T-helper 2 cell treated with Interferon-gamma antibody and Interleukin-4, amounts not matched to agents 5 μg/mL and 100 μg/mL, for 36 hours (primary cell): Measurements from ENCODE around the gene MSH4.
"Not testable (repeated sequence)": the region's sequence is repeated elsewhere in the genome, so short reads cannot be mapped to it uniquely, and the experiment has no call there.

Experiments used
- DNase-seq: peaks from one replicate; pipeline ENCODE4 v3.0.0; 2021; ENCODE audit warnings: low spot score
- H3K27ac Mint-ChIP-seq: one replicate; pipeline ENCODE4 v1.8.0; 2021; ENCODE audit warnings: mild to moderate bottlenecking, mixed read lengths
- H3K27me3 Mint-ChIP-seq: one replicate; pipeline ENCODE4 v1.8.0; 2021; ENCODE audit warnings: low read depth, mixed read lengths
- H3K36me3 Mint-ChIP-seq: one replicate; pipeline ENCODE4 v1.8.0; 2021; ENCODE audit warnings: low read depth, mixed read lengths
- H3K4me1 Mint-ChIP-seq: one replicate; pipeline ENCODE4 v1.8.0; 2021; ENCODE audit warnings: low read depth, mixed read lengths
- H3K4me3 Mint-ChIP-seq: one replicate; pipeline ENCODE4 v1.8.0; 2022; ENCODE audit warnings: mild to moderate bottlenecking, moderate library complexity, mixed read lengths
- H3K9me3 Mint-ChIP-seq: one replicate; pipeline ENCODE4 v1.8.0; 2021; ENCODE audit warnings: mixed read lengths

The MSH4 gene

DNA sequence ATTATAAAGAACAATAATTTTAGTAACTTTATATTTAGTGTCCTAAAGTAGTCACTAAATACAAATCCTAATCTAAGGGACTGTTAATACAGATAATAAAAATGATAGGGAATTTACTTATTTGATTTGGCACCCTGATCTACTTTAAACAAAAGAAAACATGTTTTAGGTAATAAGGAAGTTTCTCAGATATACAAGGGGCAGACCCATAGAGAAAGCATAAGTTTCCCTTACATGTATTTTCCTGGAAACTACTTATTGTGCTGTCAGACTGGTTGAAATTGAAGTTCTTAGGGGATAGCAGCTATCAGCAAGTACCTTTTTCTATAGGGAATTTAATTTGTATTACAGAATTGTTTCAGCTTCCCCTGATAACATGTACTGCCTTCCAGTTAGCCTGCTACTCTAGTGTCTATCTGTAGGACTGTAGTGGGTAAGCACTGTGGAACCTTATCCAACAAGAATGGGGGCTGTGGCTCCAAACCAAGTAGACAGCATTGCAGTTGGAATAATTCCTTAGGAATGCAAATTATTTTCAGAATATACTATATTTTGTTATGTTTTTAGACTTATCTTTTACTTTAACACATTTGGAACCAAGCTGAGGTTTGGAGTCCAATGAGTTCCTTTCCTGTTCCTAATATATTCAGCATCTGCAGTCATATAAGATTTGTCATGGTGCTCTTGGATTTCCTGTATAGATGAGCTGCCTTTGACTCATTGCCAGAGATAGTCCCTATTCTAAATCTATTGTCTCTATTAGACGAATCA lies 14.7 kb downstream of the MSH4 start:
- Mint-ChIP-seq H3K9me3 (no peaks in the 10 kb centered on the region), H3K36me3 (no peaks in the 10 kb centered on the region), H3K27me3 (no peaks in the 10 kb centered on the region), H3K4me3 (no peak overlapping the region), H3K27ac (no peak overlapping the region), H3K4me1 (no peaks in the 10 kb centered on the region)
- DNase-seq = no peak

DNA sequence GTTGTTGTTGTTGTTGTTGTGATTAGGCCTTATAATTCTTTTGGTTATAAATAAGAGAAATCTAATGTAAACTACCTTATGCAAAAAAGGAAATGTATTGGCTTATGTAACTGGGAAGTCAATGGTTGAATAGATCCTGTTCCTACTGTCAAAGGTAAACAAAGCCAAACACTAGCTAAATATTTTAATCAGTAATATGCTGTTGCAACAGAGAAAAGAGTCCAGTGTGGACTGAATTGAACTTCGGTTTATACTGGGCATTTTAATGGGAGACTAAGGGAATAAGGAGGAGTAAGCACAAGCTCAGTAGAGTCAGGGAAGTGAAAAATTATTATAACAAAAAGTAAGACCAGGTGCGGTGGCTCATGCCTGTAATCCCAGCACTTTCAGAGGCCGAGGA lies 15.4 kb downstream of the MSH4 start:
- no peaks in the 10 kb centered on the region for H3K27me3 Mint-ChIP-seq
- no peak for DNase-seq
- no peak overlapping the region for H3K4me3 Mint-ChIP-seq
- no peaks in the 10 kb centered on the region for H3K36me3 Mint-ChIP-seq
- no peak overlapping the region for H3K27ac Mint-ChIP-seq
- no peaks in the 10 kb centered on the region for H3K9me3 Mint-ChIP-seq
- no peaks in the 10 kb centered on the region for H3K4me1 Mint-ChIP-seq

DNA sequence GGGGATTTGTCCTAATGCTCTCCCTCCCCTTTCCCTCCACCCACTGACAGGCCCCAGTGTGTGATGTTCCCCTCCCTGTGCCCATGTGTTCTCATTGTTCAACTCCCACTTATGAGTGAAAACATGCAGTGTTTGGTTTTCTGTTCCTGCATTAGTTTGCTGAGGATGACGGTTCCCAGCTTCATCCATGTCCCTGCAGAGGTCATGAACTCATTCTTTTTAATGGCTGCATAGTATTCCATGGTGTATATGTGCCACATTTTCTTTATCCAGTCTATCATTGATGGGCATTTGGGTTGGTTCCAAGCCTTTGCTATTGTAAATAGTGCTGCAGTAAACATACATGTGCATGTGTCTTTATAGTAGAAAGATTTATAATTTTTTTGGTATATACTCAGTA lies 26.9 kb downstream of the MSH4 start:
- H3K27ac Mint-ChIP-seq, H3K9me3 Mint-ChIP-seq, H3K4me1 Mint-ChIP-seq, H3K4me3 Mint-ChIP-seq, DNase-seq, H3K36me3 Mint-ChIP-seq, H3K27me3 Mint-ChIP-seq: not testable (repeated sequence)

DNA sequence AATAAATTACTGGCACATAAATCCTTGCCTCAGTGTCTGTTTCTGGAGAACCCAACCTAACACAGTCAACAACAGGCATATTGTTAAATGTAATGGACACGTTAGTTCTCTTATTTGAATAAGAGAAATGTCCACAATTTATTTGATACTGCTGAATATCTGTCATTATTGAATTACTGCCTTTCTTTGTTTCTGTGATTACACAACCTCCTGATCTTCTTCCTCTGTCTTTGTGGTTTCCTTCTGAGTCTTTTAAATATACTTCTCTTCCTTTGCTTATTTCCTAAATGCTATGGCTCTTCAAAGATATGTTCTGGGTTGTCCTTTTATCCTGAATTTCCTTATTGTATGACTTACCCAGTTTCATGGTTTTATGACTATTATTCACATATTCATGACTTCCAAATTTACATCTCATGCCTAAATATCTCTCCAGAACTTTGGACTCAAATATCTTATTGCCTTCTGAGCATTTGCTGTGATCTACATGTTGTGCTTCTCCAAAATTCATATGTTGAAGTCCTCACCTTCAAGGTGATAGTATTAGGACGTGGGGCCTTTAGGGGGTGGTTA lies 39.9 kb downstream of the MSH4 start:
- Mint-ChIP-seq H3K4me1 (no peaks in the 10 kb centered on the region), H3K9me3 (peaks cover 18% of the 10 kb centered on the region), H3K36me3 (no peaks in the 10 kb centered on the region), H3K4me3 (no peak overlapping the region), H3K27ac (no peak overlapping the region), H3K27me3 (no peaks in the 10 kb centered on the region)
- DNase-seq = no peak

DNA sequence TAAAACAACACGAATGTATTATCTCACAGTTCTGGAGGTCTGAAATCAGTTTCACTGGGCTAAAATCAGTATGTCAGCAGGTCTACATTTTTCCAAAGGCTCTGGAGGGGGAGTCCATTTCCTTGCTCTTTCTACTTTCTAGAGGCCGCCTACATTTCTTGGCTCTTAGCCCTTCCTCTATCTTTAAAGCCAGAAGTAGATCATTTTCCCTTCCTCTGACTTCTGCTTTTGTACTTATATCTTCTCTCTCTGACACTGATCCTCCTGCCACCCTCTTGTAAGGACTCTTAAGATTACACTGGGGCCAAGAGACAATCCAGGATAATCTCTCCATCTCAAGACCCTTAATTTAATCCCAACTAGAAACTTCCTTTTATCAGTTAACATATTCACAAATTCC lies 41.4 kb downstream of the MSH4 start:
- Mint-ChIP-seq H3K36me3 (no peaks in the 10 kb centered on the region), H3K27me3 (no peaks in the 10 kb centered on the region), H3K9me3 (peaks cover 13% of the 10 kb centered on the region), H3K4me3 (no peak overlapping the region), H3K4me1 (no peaks in the 10 kb centered on the region), H3K27ac (no peak overlapping the region)
- no peak for DNase-seq

DNA sequence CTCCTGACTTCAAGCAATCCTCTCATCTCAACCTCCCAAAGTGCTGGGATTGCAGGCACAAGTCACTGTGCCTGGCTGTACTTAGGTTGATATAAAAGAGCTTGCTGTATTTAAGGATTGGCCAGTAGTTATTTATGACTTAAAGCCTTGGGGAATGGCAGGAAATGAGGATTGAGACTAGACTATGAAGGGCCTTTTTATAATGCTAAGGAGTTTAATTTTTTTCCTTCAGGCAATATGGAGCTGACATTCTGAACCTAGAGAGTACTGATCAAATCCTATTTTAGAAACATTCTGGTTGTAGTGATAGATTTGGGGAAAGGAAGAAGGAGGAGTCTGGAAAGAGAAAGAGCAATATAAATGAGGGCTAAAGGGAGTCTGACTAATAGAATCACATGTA lies 44.7 kb downstream of the MSH4 start:
- Mint-ChIP-seq H3K4me1 (no peaks in the 10 kb centered on the region), H3K4me3 (no peak overlapping the region), H3K27ac (no peak overlapping the region), H3K27me3 (no peaks in the 10 kb centered on the region), H3K36me3 (no peaks in the 10 kb centered on the region), H3K9me3 (peaks cover 4% of the 10 kb centered on the region)
- DNase-seq = no peak

DNA sequence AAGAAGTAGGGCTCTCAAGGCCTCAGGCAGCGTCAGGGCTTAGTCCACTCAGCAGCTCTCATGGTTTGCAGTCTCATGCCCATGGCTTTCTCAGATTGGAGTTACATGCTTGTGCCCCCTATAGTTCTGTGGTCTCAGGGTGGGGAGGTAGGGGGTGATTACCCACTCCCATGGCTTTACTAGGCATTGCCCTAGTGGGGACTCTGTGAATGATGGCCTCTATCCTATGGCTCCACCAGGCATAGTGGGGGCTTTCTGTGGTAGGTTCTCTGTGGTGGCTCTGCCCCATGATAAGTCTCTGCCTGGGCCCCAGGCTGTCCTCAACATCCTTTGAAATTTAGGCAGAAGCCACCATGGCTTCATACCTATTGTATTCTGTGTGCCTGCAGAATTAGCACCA lies 48.9 kb downstream of the MSH4 start:
- no peaks in the 10 kb centered on the region for H3K36me3 Mint-ChIP-seq
- no peak for DNase-seq
- H3K4me1 Mint-ChIP-seq = no peaks in the 10 kb centered on the region
- no peak overlapping the region for H3K27ac Mint-ChIP-seq
- H3K27me3 Mint-ChIP-seq = no peaks in the 10 kb centered on the region
- H3K9me3 Mint-ChIP-seq = no peaks in the 10 kb centered on the region
- no peak overlapping the region for H3K4me3 Mint-ChIP-seq

DNA sequence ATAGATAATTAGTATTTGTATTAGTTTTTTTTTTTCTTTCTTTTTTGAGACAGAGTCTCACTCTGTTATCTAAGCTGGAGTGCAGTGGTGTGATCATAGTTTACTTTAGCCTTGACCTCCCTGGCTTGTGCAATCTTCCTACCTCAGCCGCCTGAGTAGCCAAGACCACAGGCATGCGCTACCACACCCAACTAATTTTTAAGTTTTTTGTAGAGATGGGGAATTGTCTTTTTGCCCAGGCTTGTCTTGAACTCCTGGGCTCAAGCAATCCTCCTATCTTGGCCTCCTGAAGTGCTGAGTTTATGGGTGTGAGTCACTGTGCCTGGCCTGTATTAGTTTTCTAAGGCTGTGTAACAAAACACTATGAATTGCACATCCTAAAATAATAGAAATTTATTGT lies 58.3 kb downstream of the MSH4 start:
- no peaks in the 10 kb centered on the region for H3K36me3 Mint-ChIP-seq
- no peak overlapping the region for H3K27ac Mint-ChIP-seq
- no peaks in the 10 kb centered on the region for H3K4me1 Mint-ChIP-seq
- no peak overlapping the region for H3K4me3 Mint-ChIP-seq
- no peaks in the 10 kb centered on the region for H3K27me3 Mint-ChIP-seq
- DNase-seq = no peak
- no peaks in the 10 kb centered on the region for H3K9me3 Mint-ChIP-seq

DNA sequence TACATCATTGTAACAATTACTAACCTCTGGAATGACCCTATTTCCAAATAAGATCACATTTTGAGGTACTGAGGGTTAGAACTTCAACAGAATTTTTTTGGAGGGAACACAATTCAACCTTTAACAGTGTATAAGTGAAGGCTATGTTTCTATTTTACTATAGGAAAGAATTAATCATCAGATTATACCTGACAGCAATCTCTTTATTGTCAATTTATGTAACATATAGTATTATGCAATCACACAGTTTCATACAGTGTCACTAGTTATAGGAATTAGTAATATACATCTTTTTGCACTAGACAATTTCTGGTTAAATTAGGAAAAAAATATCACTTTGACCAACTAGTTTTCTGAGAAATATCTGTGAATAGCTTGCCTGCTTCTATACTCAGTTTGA lies 59.1 kb downstream of the MSH4 start:
- Mint-ChIP-seq H3K4me1 (no peaks in the 10 kb centered on the region), H3K27ac (no peak overlapping the region), H3K36me3 (no peaks in the 10 kb centered on the region), H3K27me3 (no peaks in the 10 kb centered on the region), H3K9me3 (no peaks in the 10 kb centered on the region), H3K4me3 (no peak overlapping the region)
- DNase-seq = no peak

DNA sequence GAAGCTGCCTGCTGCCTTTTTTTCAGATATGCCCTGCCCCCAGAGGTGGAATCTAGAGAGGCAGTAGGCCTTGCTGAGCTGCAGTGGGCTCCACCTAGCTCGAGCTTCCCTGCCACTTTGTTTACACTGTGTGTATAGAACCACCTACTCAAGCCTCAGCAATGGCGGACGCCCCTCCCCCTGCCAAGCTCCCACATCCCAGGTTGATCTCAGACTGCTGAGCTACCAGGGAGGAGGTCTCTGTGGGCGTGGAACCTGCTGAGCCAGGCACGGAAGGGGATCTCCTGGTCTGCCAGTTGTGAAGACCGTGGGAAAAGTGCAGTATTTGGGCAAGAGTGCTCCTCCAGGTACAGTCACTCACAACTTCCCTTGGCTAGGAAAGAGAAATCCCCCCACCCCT lies 65.1 kb downstream of the MSH4 start:
- Mint-ChIP-seq H3K36me3 (no peaks in the 10 kb centered on the region), H3K27me3 (no peaks in the 10 kb centered on the region)
- no peak for DNase-seq

DNA sequence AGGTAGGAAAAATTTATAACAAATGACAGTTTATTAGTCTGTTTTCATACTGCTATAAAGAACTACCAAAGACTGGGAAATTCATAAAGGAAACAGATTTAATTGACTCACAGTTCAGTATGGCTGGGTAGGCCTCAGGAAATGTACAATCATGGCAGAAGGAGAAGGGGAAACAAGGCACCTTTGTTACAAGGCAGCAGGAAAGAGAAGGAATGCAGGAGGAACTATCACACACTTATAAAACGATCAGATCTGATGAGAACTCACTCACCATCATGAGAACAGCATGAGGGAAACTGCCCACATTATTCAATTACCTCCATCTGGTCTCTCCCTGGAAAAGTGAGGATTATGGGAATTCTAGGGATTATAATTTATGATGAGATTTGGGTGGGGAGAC lies 74.3 kb downstream of the MSH4 start:
- peak overlapping the region; percentile 1 for H3K27ac Mint-ChIP-seq
- no peaks in the 10 kb centered on the region for H3K36me3 Mint-ChIP-seq
- no peak for DNase-seq
- no peaks in the 10 kb centered on the region for H3K4me1 Mint-ChIP-seq
- H3K9me3 Mint-ChIP-seq = no peaks in the 10 kb centered on the region
- H3K27me3 Mint-ChIP-seq = no peaks in the 10 kb centered on the region
- H3K4me3 Mint-ChIP-seq = no peak overlapping the region

More for the DNA sequence above, 65.1 kb downstream of the MSH4 start:
- Mint-ChIP-seq H3K4me3 (no peak overlapping the region), H3K27ac (no peak overlapping the region), H3K4me1 (no peaks in the 10 kb centered on the region), H3K9me3 (no peaks in the 10 kb centered on the region)

DNA sequence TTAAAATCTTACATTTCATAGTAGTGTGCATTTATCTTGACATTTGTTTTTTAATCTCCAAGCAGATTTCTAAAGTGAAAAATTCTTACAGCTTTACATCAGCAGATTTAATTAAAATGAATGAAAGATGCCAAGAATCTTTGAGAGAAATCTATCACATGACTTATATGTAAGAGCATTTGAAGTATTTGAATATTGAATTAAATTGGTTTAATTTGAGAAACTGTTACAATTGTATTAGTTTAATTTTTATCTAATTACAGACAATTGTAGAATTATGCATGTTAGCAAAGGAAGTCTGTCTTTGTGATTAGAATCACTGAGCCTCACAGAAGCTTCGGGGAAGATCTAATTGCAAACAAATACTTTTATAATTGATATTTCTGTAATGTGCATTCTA lies 83.3 kb downstream of the MSH4 start:
- Mint-ChIP-seq H3K9me3 (no peaks in the 10 kb centered on the region), H3K36me3 (no peaks in the 10 kb centered on the region), H3K27ac (no peak overlapping the region)

DNA sequence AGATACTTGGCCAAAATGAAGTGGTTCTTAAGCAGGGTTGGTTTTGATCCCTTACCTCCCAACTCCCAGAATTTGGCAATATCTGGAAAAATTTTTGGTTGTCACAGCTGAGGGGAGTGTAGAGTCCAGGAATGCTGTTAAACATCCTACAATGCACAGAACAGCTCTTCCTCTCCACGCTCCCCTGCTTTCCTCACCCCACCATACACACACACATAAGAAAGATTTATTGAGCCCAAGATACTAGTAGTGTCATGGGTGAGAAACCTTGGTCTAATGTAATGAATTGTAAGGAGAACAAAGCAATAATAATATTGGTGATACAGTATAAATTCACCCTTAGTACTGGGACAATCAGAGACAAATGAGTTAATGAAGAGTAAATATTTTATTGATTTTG lies 87.8 kb downstream of the MSH4 start:
- Mint-ChIP-seq H3K9me3 (no peaks in the 10 kb centered on the region), H3K4me3 (no peak overlapping the region), H3K4me1 (no peaks in the 10 kb centered on the region), H3K27ac (no peak overlapping the region), H3K36me3 (no peaks in the 10 kb centered on the region), H3K27me3 (no peaks in the 10 kb centered on the region)
- DNase-seq = no peak

More for the DNA sequence above, 83.3 kb downstream of the MSH4 start:
- H3K27me3 Mint-ChIP-seq = no peaks in the 10 kb centered on the region
- no peak for DNase-seq
- no peaks in the 10 kb centered on the region for H3K4me1 Mint-ChIP-seq
- no peak overlapping the region for H3K4me3 Mint-ChIP-seq

DNA sequence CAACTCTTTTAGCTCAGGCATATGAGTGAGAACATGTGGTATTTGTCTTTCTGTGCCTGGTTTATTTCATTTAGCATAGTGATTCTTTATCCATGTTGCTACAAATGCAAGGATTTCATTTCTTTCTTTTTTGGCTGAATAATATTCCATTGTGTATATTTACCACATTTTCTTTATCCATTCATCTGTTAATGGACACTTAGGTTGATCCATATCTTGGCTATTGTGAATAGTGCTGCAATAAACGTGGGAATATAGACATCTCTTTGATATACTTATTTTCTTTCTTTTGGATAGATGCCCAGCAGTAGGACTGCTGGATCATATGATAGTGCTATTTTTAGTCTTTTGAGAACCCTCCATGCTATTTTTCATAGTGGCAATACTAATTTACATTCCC lies 104.7 kb downstream of the MSH4 start:
- Mint-ChIP-seq H3K4me3 (no peak overlapping the region), H3K27ac (no peak overlapping the region), H3K36me3 (no peaks in the 10 kb centered on the region), H3K9me3 (no peaks in the 10 kb centered on the region), H3K27me3 (peaks cover 2% of the 10 kb centered on the region), H3K4me1 (no peaks in the 10 kb centered on the region)
- no peak for DNase-seq

DNA sequence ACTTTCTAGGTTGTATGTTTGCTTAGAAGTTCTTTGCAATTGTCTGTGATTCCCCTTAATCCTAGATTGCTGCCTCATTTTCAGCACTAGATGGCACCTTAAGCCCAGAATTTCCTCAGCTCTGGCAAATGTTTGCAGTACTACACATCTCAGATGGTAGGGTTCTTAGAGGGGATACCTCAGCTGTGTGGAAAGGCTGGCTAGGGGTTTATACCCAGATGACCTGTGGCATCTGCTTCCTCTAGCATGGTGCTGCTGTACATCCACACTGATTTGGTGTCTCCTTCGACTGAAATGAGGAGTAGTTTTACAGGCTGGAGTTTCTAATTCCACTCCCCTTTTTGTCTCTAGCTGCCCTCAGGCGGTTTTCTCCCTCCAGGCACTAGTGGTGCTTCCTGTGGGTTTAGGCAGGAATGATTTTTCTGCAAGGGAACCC lies 112.1 kb downstream of the MSH4 start:
- H3K9me3 Mint-ChIP-seq = no peaks in the 10 kb centered on the region
- no peaks in the 10 kb centered on the region for H3K27me3 Mint-ChIP-seq
- no peak overlapping the region for H3K4me3 Mint-ChIP-seq
- no peaks in the 10 kb centered on the region for H3K36me3 Mint-ChIP-seq
- no peaks in the 10 kb centered on the region for H3K4me1 Mint-ChIP-seq
- no peak for DNase-seq
- H3K27ac Mint-ChIP-seq = no peak overlapping the region
